GM18951 (cell line): ENCODE data around the gene CROCC.
"Not testable (repeated sequence)": the region's sequence is repeated elsewhere in the genome, so short reads cannot be mapped to it uniquely, and the experiment has no call there.

Experiments used
- POLR2A ChIP-seq: IDR thresholded peaks from 4 replicates; pipeline ENCODE4 v1.6.1; 2011; ENCODE audit warnings: mild to moderate bottlenecking; ENCODE audit not compliant: insufficient read length, insufficient read depth; ENCODE audit errors: extremely low read depth
- in situ Hi-C: fragments of 300-500 bp; cut with MboI; formaldehyde crosslinking; loops from one replicate; pipeline ENCODE4 v1.12.0; 2022; ENCODE audit warnings: low sequenced_read_pairs, mixed read lengths, inconsistent platforms; ENCODE audit not compliant: unreplicated experiment

CROCC gene

DNA sequence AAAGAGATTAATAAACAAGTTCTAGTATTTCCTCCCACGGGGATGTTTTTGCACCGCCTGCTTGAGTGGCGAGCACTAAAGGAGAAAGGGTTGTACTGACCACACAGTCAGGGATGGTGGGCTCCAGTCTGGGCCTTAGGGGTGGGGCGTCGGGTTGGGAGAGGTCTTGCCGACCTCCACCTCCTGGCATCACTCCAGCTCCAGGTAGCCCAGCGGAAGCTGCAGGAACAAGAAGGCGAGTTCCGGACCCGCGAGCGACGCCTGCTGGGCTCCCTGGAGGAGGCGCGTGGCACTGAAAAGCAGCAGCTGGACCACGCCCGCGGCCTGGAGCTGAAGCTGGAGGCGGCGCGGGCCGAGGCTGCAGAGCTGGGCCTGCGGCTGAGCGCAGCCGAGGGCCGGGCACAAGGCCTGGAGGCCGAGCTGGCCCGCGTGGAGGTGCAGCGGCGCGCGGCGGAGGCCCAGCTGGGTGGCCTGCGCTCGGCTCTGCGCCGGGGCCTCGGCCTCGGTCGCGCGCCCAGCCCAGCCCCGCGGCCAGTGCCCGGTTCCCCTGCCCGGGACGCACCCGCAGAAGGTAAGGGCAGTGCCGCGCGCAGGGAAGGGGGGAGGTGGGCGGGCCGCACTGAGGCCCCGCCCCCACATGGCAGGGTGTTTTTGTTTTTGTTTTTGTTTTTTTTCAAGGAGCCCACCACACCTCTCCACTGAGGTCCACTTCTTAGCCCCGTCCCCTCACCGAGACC lies 39.0 kb downstream of the CROCC start:
- TF ChIP-seq POLR2A = no peak
- in situ Hi-C loops = no loop called here

DNA sequence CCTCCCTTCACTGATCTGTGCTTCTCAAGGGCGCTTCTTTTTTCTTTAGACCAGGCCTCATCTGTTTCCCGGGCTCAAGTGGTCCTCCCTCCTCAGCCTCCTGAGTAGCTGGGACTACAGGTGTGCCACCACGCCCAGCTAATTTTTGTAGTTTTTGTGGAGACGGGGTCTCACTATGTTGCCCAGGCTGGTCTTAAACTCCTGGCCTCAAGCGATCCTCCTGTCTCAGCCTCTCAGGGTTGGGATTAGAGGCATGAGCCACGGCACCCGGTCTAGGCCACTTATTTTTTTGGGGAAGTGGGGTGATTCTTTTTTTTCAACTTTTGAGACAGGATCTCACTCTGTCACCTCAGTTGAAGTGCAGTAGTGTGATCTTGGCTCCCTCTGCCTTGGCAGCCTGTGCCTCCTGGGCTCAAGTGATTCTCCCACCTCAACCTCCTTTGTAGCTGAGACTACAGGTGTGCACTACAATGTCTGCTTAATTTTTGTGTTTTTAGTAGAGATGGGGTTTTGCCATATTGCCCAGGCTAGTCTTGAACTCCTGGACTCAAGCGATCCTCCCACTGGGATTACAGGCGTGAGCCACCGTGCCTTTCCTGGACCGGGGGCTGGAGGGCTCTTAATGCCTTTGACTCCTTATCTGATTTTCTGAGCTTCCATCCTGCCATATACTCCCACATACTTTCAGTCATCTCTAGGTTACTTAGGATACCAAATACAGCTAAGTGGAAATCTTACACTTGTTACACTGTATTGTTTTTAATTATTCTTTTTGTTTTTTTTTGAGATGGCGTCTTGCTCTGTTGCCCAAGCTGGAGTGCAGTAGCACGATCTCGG lies 39.8 kb downstream of the CROCC start:
- in situ Hi-C loops = no loop called here
- TF ChIP-seq POLR2A = no peak

DNA sequence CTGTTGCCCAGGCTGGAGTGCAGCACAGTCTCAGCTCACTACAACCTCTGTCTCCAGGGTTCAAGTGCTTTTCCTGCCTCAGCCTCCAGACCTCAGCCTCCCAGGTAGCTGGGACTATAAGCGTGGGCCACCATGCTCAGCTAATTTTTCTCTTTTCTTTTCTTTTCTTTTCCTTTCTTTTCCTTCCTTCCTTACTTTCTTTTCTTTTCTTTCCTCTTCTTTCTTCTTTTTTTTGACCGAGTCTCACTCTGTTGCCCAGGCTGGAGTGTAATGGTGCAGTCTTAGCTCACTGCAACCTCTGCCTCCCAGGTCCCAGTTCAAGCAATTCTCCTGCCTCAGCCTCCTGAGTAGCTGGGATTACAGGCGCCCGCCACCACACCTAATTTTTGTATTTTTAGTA lies 42.4 kb downstream of the CROCC start:
- in situ Hi-C loops = not testable (repeated sequence)

DNA sequence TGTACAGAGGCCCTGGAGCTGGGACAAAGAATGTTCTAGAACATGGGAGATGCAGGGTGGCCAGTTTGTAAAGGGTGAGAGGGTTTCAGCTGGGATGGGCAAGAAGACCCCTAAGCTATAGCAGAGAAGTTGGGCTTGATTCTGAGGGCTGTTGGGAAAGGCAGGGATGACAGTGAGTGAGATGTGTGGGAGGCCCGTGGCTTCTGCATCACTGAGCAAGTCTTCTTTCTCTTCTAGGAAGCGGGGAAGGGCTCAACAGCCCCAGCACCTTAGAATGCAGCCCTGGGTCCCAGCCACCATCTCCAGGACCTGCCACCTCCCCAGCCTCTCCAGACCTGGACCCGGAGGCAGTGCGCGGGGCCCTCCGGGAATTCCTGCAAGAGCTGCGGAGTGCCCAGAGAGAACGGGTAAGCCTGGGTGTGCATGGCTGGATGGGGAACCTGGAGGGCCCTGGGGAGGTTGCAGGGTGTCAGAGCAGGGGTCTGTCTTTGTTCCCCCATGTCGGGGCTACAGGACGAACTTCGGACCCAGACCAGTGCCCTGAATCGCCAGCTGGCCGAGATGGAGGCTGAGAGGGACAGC lies 43.8 kb downstream of the CROCC start:
- no peak for TF ChIP-seq POLR2A
- in situ Hi-C loops = no loop called here

DNA sequence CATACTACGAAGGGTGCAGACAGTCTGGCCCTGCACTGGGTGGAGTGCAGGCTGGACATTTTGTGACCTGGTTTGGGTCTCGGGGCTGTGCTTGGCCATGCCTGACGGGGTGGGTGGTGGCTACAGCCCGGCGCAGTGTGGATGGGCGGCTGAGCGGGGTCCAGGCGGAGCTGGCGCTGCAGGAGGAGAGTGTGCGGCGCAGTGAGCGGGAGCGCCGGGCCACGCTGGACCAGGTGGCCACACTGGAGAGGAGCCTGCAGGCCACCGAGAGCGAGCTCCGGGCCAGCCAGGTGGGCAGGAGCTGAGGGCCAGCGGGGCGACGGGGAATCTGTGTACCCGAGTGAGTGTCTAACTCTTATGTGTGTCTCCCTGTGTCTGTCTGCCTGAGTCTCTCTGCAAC lies 44.6 kb downstream of the CROCC start:
- TF ChIP-seq POLR2A = no peak
- in situ Hi-C loops = no loop called here

DNA sequence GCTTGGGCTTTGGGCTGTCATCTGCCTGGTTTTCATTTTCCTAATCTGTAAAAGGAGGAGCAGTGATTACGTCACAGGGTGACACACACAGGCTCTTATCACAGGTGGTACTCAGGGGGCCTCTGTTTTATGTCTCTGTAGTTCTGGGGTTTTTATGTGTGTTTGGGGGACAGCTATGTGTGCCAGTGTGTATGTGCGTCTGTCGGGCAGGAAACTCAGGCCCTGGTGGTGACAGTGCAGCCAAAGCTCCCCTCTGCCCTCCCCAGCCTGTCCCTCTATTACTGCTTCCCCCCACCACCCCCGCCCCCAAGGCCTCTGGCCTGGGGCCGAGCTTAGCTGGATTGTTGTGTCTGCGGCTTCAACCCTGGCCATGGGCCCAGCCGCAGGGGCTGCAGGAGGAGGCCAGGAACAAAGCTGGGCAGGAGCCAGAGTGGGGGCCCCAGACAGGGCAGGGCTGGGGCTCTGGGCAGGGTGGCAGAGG lies 45.4 kb downstream of the CROCC start:
- in situ Hi-C loops = no loop called here
- no peak for TF ChIP-seq POLR2A

DNA sequence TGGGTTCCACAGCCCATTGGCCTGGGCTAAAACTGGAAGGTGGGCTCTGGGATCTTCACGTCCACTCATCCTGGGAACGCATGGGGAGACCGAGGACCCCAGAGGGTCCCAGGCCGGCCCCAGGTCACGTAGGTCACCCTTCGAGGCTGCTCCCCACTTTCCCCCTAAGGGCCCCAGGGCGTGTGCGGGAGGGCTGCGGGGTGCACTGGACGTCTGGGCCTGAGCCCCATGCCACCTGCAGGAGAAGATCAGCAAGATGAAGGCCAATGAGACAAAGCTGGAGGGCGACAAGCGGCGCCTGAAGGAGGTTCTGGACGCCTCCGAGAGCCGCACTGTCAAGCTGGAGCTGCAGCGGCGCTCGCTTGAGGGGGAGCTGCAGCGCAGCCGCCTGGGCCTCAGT lies 46.2 kb downstream of the CROCC start:
- no peak for TF ChIP-seq POLR2A
- in situ Hi-C loops = no loop called here

DNA sequence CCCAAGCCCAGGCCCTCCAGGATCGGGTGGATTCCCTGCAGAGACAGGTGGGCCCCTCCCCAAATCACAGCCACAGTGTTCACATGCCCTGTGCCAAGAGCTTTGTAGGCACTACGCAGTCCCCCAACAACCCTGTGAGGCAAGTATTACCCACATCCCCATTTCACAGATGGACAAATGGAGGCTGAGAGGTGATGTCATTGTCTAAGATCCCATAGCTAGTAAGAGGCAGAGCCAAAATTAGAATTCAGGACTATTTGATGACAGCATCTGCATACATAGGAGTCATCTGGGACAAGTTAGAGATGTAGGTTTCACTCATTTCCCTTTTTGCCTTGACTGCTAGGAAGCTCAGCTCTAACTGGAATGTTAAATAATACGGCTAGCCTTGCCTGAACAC lies 46.6 kb downstream of the CROCC start:
- in situ Hi-C loops = no loop called here
- no peak for TF ChIP-seq POLR2A

DNA sequence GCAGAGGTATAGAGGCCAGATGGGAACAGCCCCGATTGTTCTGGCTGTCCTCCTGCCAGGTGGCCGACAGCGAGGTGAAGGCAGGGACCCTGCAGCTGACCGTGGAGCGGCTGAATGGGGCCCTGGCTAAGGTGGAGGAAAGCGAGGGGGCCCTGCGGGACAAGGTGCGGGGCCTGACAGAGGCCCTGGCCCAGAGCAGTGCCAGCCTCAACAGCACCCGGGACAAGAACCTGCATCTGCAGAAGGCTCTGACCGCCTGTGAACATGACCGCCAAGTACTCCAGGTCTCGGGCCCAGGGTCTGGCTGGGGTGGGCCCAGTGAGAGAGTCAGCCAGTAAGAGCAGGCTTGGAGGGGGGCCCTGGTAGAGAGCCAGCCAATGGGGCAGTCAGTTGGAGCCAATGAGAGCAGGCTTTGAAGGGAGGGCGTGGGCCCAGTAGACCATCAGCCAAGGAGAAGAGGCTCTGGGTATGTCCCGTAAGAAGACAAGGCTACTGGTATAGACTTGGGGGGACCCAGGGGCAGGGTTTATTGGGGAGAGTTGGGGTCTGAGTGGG lies 47.4 kb downstream of the CROCC start:
- TF ChIP-seq POLR2A = no peak
- in situ Hi-C loops = no loop called here

DNA sequence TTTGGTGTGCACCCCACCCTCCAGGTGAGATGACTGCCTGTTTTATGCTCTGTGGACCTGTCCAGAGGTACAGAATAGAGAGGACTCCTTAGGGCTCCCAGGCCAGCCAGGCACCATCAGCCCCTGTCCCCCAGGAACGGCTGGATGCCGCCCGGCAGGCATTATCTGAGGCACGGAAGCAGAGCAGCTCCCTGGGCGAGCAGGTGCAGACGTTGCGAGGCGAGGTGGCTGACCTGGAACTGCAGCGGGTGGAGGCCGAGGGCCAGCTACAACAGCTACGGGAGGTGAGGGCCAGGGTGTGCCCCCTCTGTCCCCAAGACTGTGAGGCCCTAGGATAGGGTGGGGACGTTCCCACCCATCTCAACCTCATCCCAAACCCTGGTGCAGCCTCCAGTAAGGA lies 47.9 kb downstream of the CROCC start:
- in situ Hi-C loops = no loop called here
- no peak for TF ChIP-seq POLR2A

DNA sequence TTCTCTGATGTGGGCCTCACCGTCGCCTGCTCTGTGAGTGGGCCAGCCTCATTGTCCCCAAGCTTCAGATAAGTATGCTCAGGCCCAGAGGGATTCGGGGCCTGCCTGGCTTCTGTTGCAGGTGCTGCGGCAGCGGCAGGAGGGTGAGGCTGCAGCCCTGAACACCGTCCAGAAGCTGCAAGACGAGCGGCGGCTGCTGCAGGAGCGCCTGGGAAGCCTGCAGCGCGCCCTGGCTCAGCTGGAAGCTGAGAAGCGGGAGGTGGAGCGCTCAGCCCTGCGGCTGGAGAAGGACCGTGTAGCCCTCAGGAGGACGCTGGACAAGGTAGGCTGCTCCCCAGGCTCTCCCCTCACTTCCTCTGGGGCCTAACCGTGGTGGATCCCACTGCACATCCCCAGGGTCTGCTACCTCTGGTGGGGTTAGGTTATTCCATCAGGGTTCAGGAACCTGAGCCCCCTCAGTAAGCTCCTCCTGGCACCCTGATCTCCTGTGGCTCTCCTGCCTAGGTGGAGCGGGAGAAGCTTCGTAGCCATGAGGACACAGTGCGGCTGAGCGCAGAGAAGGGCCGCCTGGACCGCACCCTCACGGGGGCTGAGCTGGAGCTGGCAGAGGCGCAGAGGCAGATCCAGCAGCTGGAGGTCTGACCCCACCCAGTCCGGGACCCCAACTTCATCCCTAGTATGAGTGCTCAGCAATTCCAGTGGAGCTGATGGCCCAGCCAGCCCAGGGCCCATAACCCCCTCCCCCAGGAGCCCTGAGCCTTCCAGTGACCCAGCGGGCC lies 48.6 kb downstream of the CROCC start:
- TF ChIP-seq POLR2A = no peak
- in situ Hi-C loops = no loop called here

DNA sequence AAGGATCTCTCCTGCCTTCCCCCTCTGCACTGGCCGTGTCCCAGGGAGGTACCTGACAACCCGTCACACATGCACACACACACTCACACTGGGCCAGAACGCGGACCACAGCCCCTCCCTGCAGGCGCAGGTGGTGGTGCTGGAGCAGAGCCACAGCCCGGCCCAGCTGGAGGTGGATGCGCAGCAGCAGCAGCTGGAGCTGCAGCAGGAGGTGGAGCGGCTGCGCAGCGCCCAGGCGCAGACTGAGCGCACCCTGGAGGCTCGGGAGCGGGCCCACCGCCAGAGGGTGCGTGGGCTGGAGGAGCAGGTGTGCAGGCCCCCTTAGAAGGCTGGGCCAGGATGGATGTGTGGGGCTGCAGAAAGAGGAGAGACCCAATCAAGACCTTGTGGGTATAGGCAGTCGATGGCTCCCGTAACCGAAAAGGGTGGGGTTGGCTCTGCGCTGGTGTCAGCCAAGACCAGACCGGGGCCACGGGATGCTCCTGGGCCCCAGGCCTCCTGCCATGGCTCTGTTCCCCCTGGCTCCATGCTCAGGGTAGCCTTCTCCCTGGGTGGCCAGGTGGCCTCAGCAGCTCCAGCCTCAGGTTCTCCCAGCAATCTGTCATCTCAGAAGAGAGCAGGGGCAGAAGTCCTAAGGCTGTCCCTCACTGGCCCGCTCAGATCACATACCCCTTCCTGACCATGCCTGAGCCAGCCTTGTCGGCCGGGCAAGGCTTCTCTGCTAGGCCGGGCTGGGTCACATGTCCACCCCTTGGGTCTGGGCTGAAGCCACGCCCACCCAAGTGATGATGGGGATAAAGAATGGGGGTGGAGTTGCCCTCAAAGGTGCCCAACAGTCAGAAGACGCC lies 49.8 kb downstream of the CROCC start:
- in situ Hi-C loops = no loop called here
- no peak for TF ChIP-seq POLR2A
